GM13976 (cell line): ENCODE data around the gene NOTCH1.

Source experiments
- DNase-seq: peaks from one replicate; pipeline ENCODE4 v3.0.0; 2012; ENCODE audit warnings: low spot score
- in situ Hi-C: fragments of 300-500 bp; cut with MboI; formaldehyde crosslinking; loops from one replicate; pipeline ENCODE4 v1.12.0; 2022; ENCODE audit warnings: low sequenced_read_pairs, mixed read lengths, inconsistent platforms; ENCODE audit not compliant: unreplicated experiment
- TF ChIP-seq, protein P1 (sequence below): IDR thresholded peaks from 2 replicates; pipeline ENCODE4 v1.5.1; 2012; ENCODE audit warnings: borderline replicate concordance, mild to moderate bottlenecking; ENCODE audit not compliant: insufficient read depth; ENCODE audit errors: extremely low read depth, missing control alignments, control extremely low read depth

NOTCH1 gene

GRCh38 chr9:136470792-136471469 lies 74.9 kb downstream of the NOTCH1 start:
- TF ChIP-seq, protein P1, sequence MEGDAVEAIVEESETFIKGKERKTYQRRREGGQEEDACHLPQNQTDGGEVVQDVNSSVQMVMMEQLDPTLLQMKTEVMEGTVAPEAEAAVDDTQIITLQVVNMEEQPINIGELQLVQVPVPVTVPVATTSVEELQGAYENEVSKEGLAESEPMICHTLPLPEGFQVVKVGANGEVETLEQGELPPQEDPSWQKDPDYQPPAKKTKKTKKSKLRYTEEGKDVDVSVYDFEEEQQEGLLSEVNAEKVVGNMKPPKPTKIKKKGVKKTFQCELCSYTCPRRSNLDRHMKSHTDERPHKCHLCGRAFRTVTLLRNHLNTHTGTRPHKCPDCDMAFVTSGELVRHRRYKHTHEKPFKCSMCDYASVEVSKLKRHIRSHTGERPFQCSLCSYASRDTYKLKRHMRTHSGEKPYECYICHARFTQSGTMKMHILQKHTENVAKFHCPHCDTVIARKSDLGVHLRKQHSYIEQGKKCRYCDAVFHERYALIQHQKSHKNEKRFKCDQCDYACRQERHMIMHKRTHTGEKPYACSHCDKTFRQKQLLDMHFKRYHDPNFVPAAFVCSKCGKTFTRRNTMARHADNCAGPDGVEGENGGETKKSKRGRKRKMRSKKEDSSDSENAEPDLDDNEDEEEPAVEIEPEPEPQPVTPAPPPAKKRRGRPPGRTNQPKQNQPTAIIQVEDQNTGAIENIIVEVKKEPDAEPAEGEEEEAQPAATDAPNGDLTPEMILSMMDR = no peak
- in situ Hi-C loops = no loop called here
- no peak for DNase-seq

DNA sequence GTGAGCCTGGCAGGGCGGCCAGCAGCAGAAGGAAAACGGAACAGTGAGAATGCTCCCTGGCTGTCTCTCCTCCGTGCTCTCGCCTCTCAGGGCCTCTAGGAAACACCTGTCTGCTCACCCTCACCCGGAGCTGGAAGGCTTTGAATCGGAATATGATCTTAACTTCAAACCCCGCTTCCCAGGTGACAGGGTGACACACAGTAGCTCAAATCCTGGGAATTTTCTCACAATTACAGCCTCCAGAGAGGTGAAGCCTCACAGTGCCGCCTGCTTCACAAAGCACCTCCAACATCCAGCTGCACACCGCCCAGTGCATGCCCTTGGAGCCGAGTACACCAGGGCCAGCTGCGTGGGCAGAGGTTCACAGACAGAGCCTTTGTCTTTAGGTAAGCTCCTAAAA lies 75.5 kb downstream of the NOTCH1 start:
- TF ChIP-seq, protein P1 = no peak
- in situ Hi-C loops = no loop called here
- no peak for DNase-seq

- in situ Hi-C loops = no loop called here
- DNase-seq = no peak
- TF ChIP-seq, protein P1 = no peak
These were observed 78.1 kb downstream of the NOTCH1 start for GRCh38 chr9:136467766-136468165.

- in situ Hi-C loops = no loop called here
- no peak for DNase-seq
- TF ChIP-seq, protein P1 = no peak
These were observed 79.7 kb downstream of the NOTCH1 start for GRCh38 chr9:136466155-136466541.

DNA sequence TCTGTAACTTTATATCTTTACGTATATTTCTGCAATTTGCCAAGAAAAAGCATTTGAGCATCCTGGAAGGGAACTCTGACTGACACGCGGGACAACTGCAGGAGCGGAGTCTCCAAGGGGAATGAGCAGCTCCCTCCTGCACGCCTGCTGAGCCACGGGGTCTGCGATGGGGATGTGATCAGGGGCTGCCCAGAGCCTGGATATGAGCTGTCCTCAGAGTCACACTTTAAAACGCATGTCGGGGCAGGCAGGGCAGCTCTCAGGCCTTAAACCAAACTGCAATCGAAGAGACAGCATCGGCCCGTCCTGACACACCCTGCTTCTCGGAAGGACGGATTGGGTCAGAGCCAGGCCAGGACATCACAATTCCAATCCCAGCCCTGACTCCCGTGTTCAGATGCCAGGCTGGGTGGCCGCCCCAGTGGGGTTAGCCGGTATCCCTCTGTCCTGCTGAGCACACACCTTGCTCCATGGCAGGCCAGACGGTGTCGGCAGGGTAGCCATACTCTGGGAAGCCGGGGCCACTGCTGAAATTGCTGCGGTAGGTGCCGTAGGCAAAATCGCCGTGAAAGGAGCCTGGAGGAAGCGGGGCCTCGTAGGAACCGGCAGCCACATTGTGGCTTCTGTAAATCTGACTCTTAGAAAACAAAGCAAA lies 80.2 kb downstream of the NOTCH1 start:
- in situ Hi-C loops = no loop called here
- TF ChIP-seq, protein P1 = no peak
- no peak for DNase-seq

GRCh38 chr9:136464241-136464640 lies 81.6 kb downstream of the NOTCH1 start:
- in situ Hi-C loops = no loop called here
- no peak for DNase-seq
- TF ChIP-seq, protein P1 = no peak
